ENCODE data around the gene SFRP5. TPM values are rescaled to one million over a fixed set of nuclear protein-coding genes. Genes with fewer than 3 reads are reported as not detected.

The SFRP5 gene
- total RNA-seq, 4 donors from 2014 or later: 0.25 to 2.2 (median 0.93) TPM; not detected in 1

GRCh38 chr10:97814996-97815395, 43.2 kb upstream of the SFRP5 start:
- H3K9me3 ChIP-seq: no peaks in the 10 kb centered on the region
- TF ChIP-seq, protein P1, sequence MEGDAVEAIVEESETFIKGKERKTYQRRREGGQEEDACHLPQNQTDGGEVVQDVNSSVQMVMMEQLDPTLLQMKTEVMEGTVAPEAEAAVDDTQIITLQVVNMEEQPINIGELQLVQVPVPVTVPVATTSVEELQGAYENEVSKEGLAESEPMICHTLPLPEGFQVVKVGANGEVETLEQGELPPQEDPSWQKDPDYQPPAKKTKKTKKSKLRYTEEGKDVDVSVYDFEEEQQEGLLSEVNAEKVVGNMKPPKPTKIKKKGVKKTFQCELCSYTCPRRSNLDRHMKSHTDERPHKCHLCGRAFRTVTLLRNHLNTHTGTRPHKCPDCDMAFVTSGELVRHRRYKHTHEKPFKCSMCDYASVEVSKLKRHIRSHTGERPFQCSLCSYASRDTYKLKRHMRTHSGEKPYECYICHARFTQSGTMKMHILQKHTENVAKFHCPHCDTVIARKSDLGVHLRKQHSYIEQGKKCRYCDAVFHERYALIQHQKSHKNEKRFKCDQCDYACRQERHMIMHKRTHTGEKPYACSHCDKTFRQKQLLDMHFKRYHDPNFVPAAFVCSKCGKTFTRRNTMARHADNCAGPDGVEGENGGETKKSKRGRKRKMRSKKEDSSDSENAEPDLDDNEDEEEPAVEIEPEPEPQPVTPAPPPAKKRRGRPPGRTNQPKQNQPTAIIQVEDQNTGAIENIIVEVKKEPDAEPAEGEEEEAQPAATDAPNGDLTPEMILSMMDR (IDR thresholded peaks at IDR 0.05 in 4 of 5, conservative IDR thresholded peaks at IDR 0.05 in 1 of 5): no peak
- no peak for TF ChIP-seq POLR2A (IDR thresholded peaks at IDR 0.05)
- no peaks in the 10 kb centered on the region for H3K36me3 ChIP-seq
- no peak overlapping the region for H3K4me3 ChIP-seq
- H3K27me3 ChIP-seq: no peaks in the 10 kb centered on the region
- H3K4me1 ChIP-seq: no peaks in the 10 kb centered on the region
- no peak for DNase-seq
- no peak for ATAC-seq
- no peak overlapping the region for H3K27ac ChIP-seq
- intact Hi-C loops (cut with DNase I; ENCODE audit: low total_unique reads) (no loop called here), in situ Hi-C loops (cut with MboI; ENCODE audit: low sequenced_read_pairs in 4 of 4) (no loop called here)

- no peak for ATAC-seq
- DNase-seq: no peak
- Histone ChIP-seq H3K4me3 (no peak overlapping the region), H3K27ac (no peak overlapping the region), H3K4me1 (no peaks in the 10 kb centered on the region), H3K9me3 (no peaks in the 10 kb centered on the region), H3K27me3 (no peaks in the 10 kb centered on the region), H3K36me3 (no peaks in the 10 kb centered on the region)
- TF ChIP-seq POLR2A (IDR thresholded peaks at IDR 0.05): no peak
- TF ChIP-seq, protein P1 (IDR thresholded peaks at IDR 0.05 in 4 of 5, conservative IDR thresholded peaks at IDR 0.05 in 1 of 5): no peak
- intact Hi-C loops (cut with DNase I; ENCODE audit: low total_unique reads): no loop called here
- in situ Hi-C loops (cut with MboI; ENCODE audit: low sequenced_read_pairs in 4 of 4): no loop called here
Observed at GRCh38 chr10:97813311-97813710, 41.5 kb upstream of the SFRP5 start.

- Histone ChIP-seq H3K27ac (no peak overlapping the region), H3K9me3 (no peaks in the 10 kb centered on the region), H3K36me3 (no peaks in the 10 kb centered on the region), H3K27me3 (no peaks in the 10 kb centered on the region), H3K4me1 (no peaks in the 10 kb centered on the region), H3K4me3 (no peak overlapping the region)
- DNase-seq: no peak
- no peak for ATAC-seq
- in situ Hi-C loops (cut with MboI; ENCODE audit: low sequenced_read_pairs in 4 of 4) (no loop called here), intact Hi-C loops (cut with DNase I; ENCODE audit: low total_unique reads) (no loop called here)
- TF ChIP-seq, protein P1 (IDR thresholded peaks at IDR 0.05 in 4 of 5, conservative IDR thresholded peaks at IDR 0.05 in 1 of 5): no peak
- TF ChIP-seq POLR2A (IDR thresholded peaks at IDR 0.05): no peak
Observed at GRCh38 chr10:97812696-97813095, 40.9 kb upstream of the SFRP5 start.

- no peaks in the 10 kb centered on the region for H3K36me3 ChIP-seq
- H3K4me3 ChIP-seq: no peak overlapping the region
- no peaks in the 10 kb centered on the region for H3K4me1 ChIP-seq
- no peaks in the 10 kb centered on the region for H3K9me3 ChIP-seq
- DNase-seq: no peak
- ATAC-seq: no peak
- H3K27me3 ChIP-seq: no peaks in the 10 kb centered on the region
- no peak for TF ChIP-seq POLR2A (IDR thresholded peaks at IDR 0.05)
- no peak overlapping the region for H3K27ac ChIP-seq
- intact Hi-C loops (cut with DNase I; ENCODE audit: low total_unique reads): no loop called here
- in situ Hi-C loops (cut with MboI; ENCODE audit: low sequenced_read_pairs in 4 of 4): no loop called here
Observed at GRCh38 chr10:97811958-97812357, 40.2 kb upstream of the SFRP5 start.

GRCh38 chr10:97810446-97810845, 38.6 kb upstream of the SFRP5 start:
- ATAC-seq (no peak), DNase-seq (no peak)
- Histone ChIP-seq H3K9me3 (no peaks in the 10 kb centered on the region), H3K4me1 (peaks cover 6 to 8% of the 10 kb centered on the region in 2 donors), H3K27me3 (no peaks in the 10 kb centered on the region), H3K36me3 (no peaks in the 10 kb centered on the region), H3K4me3 (no peak overlapping the region), H3K27ac (no peak overlapping the region)
- intact Hi-C loops (cut with DNase I; ENCODE audit: low total_unique reads) (no loop called here), in situ Hi-C loops (cut with MboI; ENCODE audit: low sequenced_read_pairs in 4 of 4) (no loop called here)
- TF ChIP-seq, protein P1 (IDR thresholded peaks at IDR 0.05 in 4 of 5, conservative IDR thresholded peaks at IDR 0.05 in 1 of 5): no peak
- TF ChIP-seq POLR2A (IDR thresholded peaks at IDR 0.05): no peak

Measured in gastrocnemius medialis (tissue), 4 donors.